Measurements from ENCODE around the gene HNRNPA1. TPM values are rescaled to one million over a fixed set of nuclear protein-coding genes. Genes with fewer than 3 reads are reported as not detected.

Gene HNRNPA1
- total and polyA plus RNA-seq, 9 of the 15 experiments (the other 6 are each of a cell fraction or from before 2014, with no cell fraction given), result 1,166 to 2,703 (median 1,815) TPM

- TF ChIP-seq ARID3A (IDR thresholded peaks at IDR 0.05; ENCODE audit: borderline replicate concordance, low read depth, low read length) (no peak), ATF6 (CRISPR knock-in tag; IDR thresholded peaks at IDR 0.05) (peak; percentile 95; the same call in 1 of the 2 replicates), ZNF121 (CRISPR knock-in tag; conservative IDR thresholded peaks at IDR 0.05) (no peak), ZNF197 (CRISPR knock-in tag; IDR thresholded peaks at IDR 0.05; ENCODE audit: low read depth) (no peak), MCM2 (IDR thresholded peaks at IDR 0.05; ENCODE audit: low read depth) (no peak), SIN3B (IDR thresholded peaks at IDR 0.05; ENCODE audit: low read depth) (no peak), MAFF (IDR thresholded peaks at IDR 0.05; ENCODE audit: low read length) (no peak), SAP30 (IDR thresholded peaks at IDR 0.05; ENCODE audit: borderline replicate concordance, insufficient read depth, low read depth, low read length, poor library complexity, severe bottlenecking) (peak; percentile 15), ZNF140 (CRISPR knock-in tag; IDR thresholded peaks at IDR 0.05) (no peak), KLF1 (tag; IDR thresholded peaks at IDR 0.05) (no peak), C11orf30 (IDR thresholded peaks at IDR 0.05; ENCODE audit: low read depth) (no peak), PHB2 (IDR thresholded peaks at IDR 0.05; ENCODE audit: low read depth) (no peak), HES1 (IDR thresholded peaks at IDR 0.05; ENCODE audit: low read depth) (no peak), ZFP30 (CRISPR knock-in tag; IDR thresholded peaks at IDR 0.05; ENCODE audit: borderline replicate concordance) (no peak), CXXC5 (CRISPR knock-in tag; IDR thresholded peaks at IDR 0.05) (peak; percentile 48; the same call in 1 of the 2 replicates), GTF2F1 (IDR thresholded peaks at IDR 0.05; ENCODE audit: low read depth, low read length) (no peak), HINFP (tag; conservative IDR thresholded peaks at IDR 0.05; ENCODE audit: low read depth) (no peak), ZFP36 (IDR thresholded peaks at IDR 0.05; ENCODE audit: low read depth, low read length, partially characterized antibody) (peak; percentile 94), ZBTB12 (CRISPR knock-in tag; IDR thresholded peaks at IDR 0.05) (no peak), ELF1 (tag; IDR thresholded peaks at IDR 0.05) (no peak), EWSR1 (IDR thresholded peaks at IDR 0.05; ENCODE audit: borderline replicate concordance, low read depth, partially characterized antibody) (no peak), NCOA6 (IDR thresholded peaks at IDR 0.05) (no peak)
Observed at GRCh38 chr12:54300732-54301427, 20.4 kb downstream of the HNRNPA1 start, which contains the start of gene NFE2 (continued).

Measured in K562 (cell line).